HG03159 (cell line): ENCODE results near the gene HSPA2.
"Not testable (repeated sequence)": the region's sequence is repeated elsewhere in the genome, so short reads cannot be mapped to it uniquely, and the experiment has no call there.

Experiments
- ATAC-seq: cut with Tn5 transposase; IDR thresholded peaks from one replicate; pipeline ENCODE4 v1.9.1; 2021; ENCODE audit warnings: mild to moderate bottlenecking, moderate library complexity; ENCODE audit not compliant: unreplicated experiment

Gene HSPA2

DNA sequence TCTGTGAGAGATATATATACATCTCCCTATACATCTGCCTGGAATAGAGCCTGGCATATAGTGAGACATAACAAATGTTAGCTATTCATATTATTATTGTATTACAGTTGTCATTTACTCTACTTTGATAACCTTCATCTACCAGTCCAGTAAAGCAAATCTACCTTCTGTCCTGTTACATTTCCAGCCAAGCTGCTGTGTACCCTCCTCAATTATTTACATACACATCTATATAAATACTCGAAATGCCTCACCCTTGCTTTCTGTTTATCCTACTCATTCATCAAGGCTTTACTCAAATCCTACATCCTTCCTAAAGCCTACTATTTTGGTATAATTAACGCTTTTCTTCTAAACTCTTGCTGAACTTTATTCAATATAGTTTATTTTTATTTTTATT is 27.3 kb upstream of the HSPA2 start:
- ATAC-seq = no peak

- ATAC-seq = no peak
Measured at GRCh38 chr14:64515053-64515452, 25.5 kb upstream of the HSPA2 start.

DNA sequence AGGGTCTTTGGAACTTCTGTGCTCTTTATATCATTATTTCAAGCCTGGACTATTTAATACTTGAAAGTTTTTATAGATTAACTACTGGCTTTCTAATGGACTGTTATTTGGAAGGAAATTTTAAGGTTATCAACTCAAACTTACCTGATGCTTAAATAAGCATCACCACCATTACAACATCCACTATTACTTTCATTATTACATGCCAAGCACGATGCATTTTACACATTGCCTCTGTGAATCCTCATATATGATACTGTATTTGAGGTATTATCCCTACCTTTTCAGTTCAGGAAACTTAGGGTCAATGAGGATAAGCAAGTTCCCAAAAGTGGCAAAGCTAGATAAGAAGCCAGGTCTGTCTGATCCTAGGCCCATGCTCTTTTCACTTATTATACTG is 23.6 kb upstream of the HSPA2 start:
- no peak for ATAC-seq

DNA sequence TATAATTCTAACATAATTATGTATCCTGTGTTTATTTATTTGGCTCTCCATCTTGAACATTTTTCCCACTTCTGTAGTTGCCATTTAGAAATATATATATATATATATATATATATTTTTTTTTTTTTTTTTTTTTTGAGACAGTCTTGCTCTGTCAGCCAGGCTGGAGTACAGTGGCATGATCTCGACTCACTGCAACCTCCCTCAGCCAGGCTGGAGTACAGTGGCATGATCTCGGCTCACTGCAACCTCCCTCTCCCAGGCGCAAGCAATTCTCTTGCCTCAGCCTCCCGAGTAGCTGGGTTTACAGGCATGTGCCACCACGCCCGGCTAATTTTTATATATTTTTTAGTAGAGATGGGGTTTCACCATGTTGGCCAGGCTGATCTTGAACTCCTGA is 22.9 kb upstream of the HSPA2 start:
- ATAC-seq = not testable (repeated sequence)

DNA sequence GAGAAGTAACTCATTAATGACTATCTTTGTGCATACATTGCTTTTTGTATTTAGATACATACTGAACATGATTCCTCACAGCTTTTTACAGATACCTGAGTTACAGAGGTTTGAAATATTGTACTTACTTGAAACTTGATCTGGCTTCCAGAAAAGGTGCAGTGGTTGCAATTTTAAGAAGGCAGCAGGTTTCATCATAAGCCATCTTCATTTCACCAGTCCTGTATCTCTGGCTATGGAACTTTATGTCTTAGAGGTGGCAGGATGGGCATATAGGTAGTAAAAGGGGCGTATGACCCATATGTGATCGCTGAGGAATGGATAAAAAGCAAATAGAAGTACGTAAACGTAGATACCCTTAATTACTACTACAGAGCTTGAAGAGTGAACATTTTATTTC is 22.3 kb upstream of the HSPA2 start:
- no peak for ATAC-seq

GRCh38 chr14:64520699-64521098 is 19.8 kb upstream of the HSPA2 start:
- no peak for ATAC-seq

GRCh38 chr14:64522591-64523355 is 17.8 kb upstream of the HSPA2 start:
- ATAC-seq = no peak

DNA sequence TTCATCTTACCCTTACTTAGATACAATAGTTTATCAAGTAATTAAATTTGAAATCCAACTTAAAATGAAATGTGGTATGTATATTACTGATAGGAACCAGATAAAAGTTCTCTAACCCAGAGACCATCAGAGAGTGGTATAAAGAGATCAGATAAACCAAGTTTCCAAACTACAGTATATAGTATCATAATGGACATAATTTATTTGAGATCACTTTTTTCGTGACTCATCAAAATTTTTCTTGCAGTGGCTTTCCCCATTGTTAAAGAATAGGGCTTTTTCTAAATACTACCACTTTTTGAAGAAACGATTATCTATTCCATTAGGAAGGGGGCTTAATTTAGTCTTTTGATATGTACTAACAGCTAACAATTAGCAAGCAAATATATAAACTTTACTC is 15.2 kb upstream of the HSPA2 start:
- ATAC-seq = no peak

- ATAC-seq = no peak
Measured at GRCh38 chr14:64531567-64531966, 9.0 kb upstream of the HSPA2 start.

GRCh38 chr14:64536488-64537245 is 3.9 kb upstream of the HSPA2 start:
- no peak for ATAC-seq

GRCh38 chr14:64541261-64541971 is 875 bp downstream of the HSPA2 start:
- ATAC-seq = no peak

DNA sequence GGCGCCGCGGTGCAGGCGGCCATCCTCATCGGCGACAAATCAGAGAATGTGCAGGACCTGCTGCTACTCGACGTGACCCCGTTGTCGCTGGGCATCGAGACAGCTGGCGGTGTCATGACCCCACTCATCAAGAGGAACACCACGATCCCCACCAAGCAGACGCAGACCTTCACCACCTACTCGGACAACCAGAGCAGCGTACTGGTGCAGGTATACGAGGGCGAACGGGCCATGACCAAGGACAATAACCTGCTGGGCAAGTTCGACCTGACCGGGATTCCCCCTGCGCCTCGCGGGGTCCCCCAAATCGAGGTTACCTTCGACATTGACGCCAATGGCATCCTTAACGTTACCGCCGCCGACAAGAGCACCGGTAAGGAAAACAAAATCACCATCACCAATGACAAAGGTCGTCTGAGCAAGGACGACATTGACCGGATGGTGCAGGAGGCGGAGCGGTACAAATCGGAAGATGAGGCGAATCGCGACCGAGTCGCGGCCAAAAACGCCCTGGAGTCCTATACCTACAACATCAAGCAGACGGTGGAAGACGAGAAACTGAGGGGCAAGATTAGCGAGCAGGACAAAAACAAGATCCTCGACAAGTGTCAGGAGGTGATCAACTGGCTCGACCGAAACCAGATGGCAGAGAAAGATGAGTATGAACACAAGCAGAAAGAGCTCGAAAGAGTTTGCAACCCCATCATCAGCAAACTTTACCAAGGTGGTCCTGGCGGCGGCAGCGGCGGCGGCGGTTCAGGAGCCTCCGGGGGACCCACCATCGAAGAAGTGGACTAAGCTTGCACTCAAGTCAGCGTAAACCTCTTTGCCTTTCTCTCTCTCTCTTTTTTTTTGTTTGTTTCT is 1.7 kb downstream of the HSPA2 start:
- ATAC-seq = no peak

DNA sequence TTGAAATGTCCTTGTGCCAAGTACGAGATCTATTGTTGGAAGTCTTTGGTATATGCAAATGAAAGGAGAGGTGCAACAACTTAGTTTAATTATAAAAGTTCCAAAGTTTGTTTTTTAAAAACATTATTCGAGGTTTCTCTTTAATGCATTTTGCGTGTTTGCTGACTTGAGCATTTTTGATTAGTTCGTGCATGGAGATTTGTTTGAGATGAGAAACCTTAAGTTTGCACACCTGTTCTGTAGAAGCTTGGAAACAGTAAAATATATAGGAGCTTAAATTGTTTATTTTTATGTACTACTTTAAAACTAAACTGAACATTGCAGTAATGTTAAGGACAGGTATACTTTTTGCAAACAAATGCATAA is 2.3 kb downstream of the HSPA2 start:
- ATAC-seq = no peak

DNA sequence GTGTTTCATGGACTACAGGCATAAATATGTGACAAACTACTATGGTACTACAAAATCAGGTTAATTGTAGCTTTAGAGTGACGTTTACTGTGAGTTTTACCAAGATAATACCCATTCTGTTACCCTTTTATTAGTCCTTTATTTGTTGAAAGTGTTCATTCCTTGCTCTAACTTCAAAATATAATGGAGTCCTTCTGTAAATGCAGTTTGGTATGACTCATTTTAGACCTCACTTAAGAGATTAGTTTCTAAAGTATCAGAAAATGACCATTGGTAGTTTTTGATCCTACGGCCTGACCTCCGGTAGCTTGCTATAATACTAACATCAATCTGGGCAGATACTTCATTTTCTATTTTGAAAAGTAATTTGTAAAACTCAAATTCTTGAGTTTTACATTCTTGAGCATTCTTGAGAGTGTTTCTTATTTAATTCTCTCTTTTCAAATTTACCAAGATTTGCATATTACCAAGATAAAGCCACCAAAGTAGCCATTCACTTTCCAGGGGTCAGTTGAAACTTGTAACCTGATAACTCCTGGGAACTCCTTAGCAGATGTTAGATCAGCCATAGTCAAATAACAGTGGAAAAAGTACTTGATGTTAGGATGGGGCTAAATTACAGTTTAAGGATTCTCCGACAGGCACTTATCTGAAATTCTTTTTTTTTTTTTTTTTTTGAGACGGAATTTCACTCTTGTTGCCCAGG is 4.2 kb downstream of the HSPA2 start:
- ATAC-seq = no peak

- no peak for ATAC-seq
Measured at GRCh38 chr14:64549016-64549415, 8.5 kb downstream of the HSPA2 start.

DNA sequence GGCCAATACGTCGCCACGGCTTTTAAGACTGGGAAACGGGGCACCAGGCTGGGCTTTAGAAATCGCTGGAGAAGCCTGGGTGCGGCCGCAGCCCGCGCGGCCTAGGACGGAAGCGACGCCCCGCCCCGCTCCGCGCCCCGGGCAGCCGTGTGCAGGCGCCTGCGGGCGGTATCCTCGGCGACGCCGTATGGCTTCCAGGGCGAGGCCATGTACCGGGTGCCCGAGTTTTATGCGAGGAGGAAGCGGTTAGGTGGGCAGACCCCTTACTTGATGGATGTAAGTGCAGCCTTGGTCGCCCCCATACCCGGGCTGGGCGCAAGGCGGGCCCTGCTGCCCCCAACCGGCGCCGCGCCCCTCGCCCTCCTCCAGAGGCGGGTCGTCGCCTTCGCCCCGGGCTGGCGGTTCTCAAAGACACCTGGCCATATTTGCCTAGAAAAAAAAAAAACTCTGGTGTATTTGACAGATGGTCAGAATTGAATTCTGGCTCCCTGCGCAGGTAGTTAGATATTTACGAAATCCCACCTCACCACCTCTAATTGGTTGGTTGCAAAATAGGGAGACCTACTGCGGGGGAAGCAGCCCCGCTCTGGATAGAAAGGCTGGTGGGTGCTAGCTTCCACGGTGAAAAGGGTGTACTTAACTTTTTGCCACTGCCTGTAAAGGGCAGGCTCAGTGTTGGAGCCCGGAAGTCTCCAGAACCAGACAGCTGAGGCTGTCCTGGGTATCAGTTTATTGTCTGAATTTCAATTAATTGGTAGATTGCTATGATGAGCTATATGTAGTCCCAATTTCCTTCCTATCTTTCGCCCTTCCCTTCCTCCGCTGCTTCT is 9.5 kb downstream of the HSPA2 start, which contains the start of gene PPP1R36:
Gene PPP1R36 (plus strand): TSS at position 171 of the 830 bp plus-strand sequence. CDS start 37 bp downstream, at position 208.
- ATAC-seq = no peak

- no peak for ATAC-seq
Measured at GRCh38 chr14:64550621-64551333, 10.2 kb downstream of the HSPA2 start.

DNA sequence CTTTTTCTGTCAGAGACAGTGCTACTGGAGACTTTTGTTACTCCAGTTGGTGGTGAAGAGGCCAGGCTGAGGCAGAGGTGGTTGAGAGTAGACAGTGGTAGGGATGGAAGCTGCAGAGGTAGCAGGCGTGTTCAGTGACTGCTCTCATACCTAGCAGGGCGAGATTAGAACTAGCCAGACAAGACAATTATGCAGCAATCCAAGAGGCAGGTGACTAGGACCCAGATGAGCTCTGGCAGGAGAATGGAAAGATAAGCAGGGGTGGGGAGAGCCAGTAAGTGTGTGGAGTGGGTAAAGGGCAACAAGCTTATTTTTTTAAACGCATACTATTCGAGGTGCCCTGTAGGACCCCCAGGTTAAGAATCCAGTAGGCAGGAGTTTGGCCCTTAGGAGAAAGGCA is 14.0 kb downstream of the HSPA2 start:
- ATAC-seq = no peak

GRCh38 chr14:64556526-64556925 is 16.0 kb downstream of the HSPA2 start:
- ATAC-seq = no peak
